SJCRH30 (cell line): Measurements from ENCODE around the gene AGMO. TPM values are rescaled to one million over a fixed set of nuclear protein-coding genes. Genes with fewer than 3 reads are reported as not detected.

ENCODE experiments used
- DNase-seq, 2 experiments: peaks; one replicate each; pipeline ENCODE4 v3.0.0-alpha.2; 2015 to 2020
- H3K27ac ChIP-seq: fragments of 250-450 bp; sonication (Bioruptor Pico); 2 replicates; pipeline ENCODE4 v1.5.1; 2020; ENCODE audit warnings: mild to moderate bottlenecking, moderate library complexity
- H3K27me3 ChIP-seq: fragments of 250-450 bp; sonication (Bioruptor Pico); 2 replicates; pipeline ENCODE4 v1.5.1; 2020; ENCODE audit warnings: mild to moderate bottlenecking, moderate library complexity
- H3K36me3 ChIP-seq: fragments of 250-450 bp; sonication (Bioruptor Pico); 2 replicates; pipeline ENCODE4 v1.5.1; 2020; ENCODE audit warnings: mild to moderate bottlenecking, moderate library complexity
- H3K4me1 ChIP-seq: fragments of 250-450 bp; sonication (Bioruptor Pico); 2 replicates; pipeline ENCODE4 v1.5.1; 2020; ENCODE audit warnings: mild to moderate bottlenecking, moderate library complexity
- H3K4me3 ChIP-seq: fragments of 250-450 bp; sonication (Bioruptor Pico); 2 replicates; pipeline ENCODE4 v1.5.1; 2020; ENCODE audit warnings: mild to moderate bottlenecking, moderate library complexity
- H3K9me3 ChIP-seq: fragments of 250-450 bp; sonication (Bioruptor Pico); replicated peaks from 2 replicates; pipeline ENCODE4 v1.5.1; 2020; ENCODE audit warnings: mild to moderate bottlenecking, moderate library complexity
- total RNA-seq: library from RNA; depleted of rRNA; stranded (reverse); fragments of >200 nt; shearing (Covaris generic); gene quantifications from 2 replicates; pipeline ENCODE4 v1.2.3, GENCODE V29; 2014

The AGMO gene
- total RNA-seq, 1 experiment from 2014 or later, result 0.20 TPM

- no peak overlapping the region for H3K27ac ChIP-seq
- H3K36me3 ChIP-seq, result no peaks in the 10 kb centered on the region
- H3K27me3 ChIP-seq, result no peaks in the 10 kb centered on the region
- H3K4me3 ChIP-seq, result no peak overlapping the region
- H3K4me1 ChIP-seq, result no peaks in the 10 kb centered on the region
- H3K9me3 ChIP-seq, result no peaks in the 10 kb centered on the region
- DNase-seq, result no peak
Measured at GRCh38 chr7:15292138-15292537, 269.7 kb downstream of the AGMO start.

GRCh38 chr7:15291699-15292098, 270.1 kb downstream of the AGMO start:
- H3K4me3 ChIP-seq, result no peak overlapping the region
- no peaks in the 10 kb centered on the region for H3K27me3 ChIP-seq
- no peaks in the 10 kb centered on the region for H3K4me1 ChIP-seq
- no peak for DNase-seq
- H3K36me3 ChIP-seq, result no peaks in the 10 kb centered on the region
- H3K9me3 ChIP-seq, result no peaks in the 10 kb centered on the region
- H3K27ac ChIP-seq, result no peak overlapping the region

GRCh38 chr7:15288741-15289140, 273.1 kb downstream of the AGMO start:
- Histone ChIP-seq H3K27me3 (no peaks in the 10 kb centered on the region), H3K4me1 (no peaks in the 10 kb centered on the region), H3K4me3 (no peak overlapping the region), H3K27ac (no peak overlapping the region), H3K36me3 (no peaks in the 10 kb centered on the region), H3K9me3 (no peaks in the 10 kb centered on the region)
- DNase-seq, result no peak

GRCh38 chr7:15284396-15284795, 277.4 kb downstream of the AGMO start:
- Histone ChIP-seq H3K36me3 (no peaks in the 10 kb centered on the region), H3K9me3 (no peaks in the 10 kb centered on the region), H3K27me3 (no peaks in the 10 kb centered on the region), H3K27ac (no peak overlapping the region), H3K4me1 (no peaks in the 10 kb centered on the region), H3K4me3 (no peak overlapping the region)
- DNase-seq, result no peak

GRCh38 chr7:15280078-15280733, 281.6 kb downstream of the AGMO start:
- Histone ChIP-seq H3K27me3 (no peaks in the 10 kb centered on the region), H3K4me3 (no peak overlapping the region), H3K9me3 (no peaks in the 10 kb centered on the region), H3K4me1 (no peaks in the 10 kb centered on the region), H3K36me3 (no peaks in the 10 kb centered on the region), H3K27ac (no peak overlapping the region)
- DNase-seq, result peak in 1 of 2 experiments; percentile 5

- H3K9me3 ChIP-seq, result no peaks in the 10 kb centered on the region
- no peak for DNase-seq
- H3K27me3 ChIP-seq, result no peaks in the 10 kb centered on the region
- H3K27ac ChIP-seq, result no peak overlapping the region
- H3K4me1 ChIP-seq, result no peaks in the 10 kb centered on the region
- no peaks in the 10 kb centered on the region for H3K36me3 ChIP-seq
- H3K4me3 ChIP-seq, result no peak overlapping the region
Measured at GRCh38 chr7:15279640-15280039, 282.2 kb downstream of the AGMO start.

- Histone ChIP-seq H3K36me3 (no peaks in the 10 kb centered on the region), H3K4me1 (no peaks in the 10 kb centered on the region), H3K9me3 (no peaks in the 10 kb centered on the region), H3K27ac (no peak overlapping the region), H3K27me3 (no peaks in the 10 kb centered on the region), H3K4me3 (no peak overlapping the region)
- DNase-seq, result no peak
Measured at GRCh38 chr7:15257689-15258088, 304.1 kb downstream of the AGMO start.

GRCh38 chr7:15252181-15252580, 309.6 kb downstream of the AGMO start:
- no peaks in the 10 kb centered on the region for H3K27me3 ChIP-seq
- H3K9me3 ChIP-seq, result no peaks in the 10 kb centered on the region
- no peaks in the 10 kb centered on the region for H3K4me1 ChIP-seq
- no peak overlapping the region for H3K27ac ChIP-seq
- no peak for DNase-seq
- H3K4me3 ChIP-seq, result no peak overlapping the region
- H3K36me3 ChIP-seq, result no peaks in the 10 kb centered on the region

- no peak for DNase-seq
- Histone ChIP-seq H3K36me3 (no peaks in the 10 kb centered on the region), H3K9me3 (no peaks in the 10 kb centered on the region), H3K27ac (no peak overlapping the region), H3K4me3 (no peak overlapping the region), H3K4me1 (no peaks in the 10 kb centered on the region), H3K27me3 (no peaks in the 10 kb centered on the region)
Measured at GRCh38 chr7:15248514-15248913, 313.3 kb downstream of the AGMO start.

- Histone ChIP-seq H3K27ac (no peak overlapping the region), H3K9me3 (no peaks in the 10 kb centered on the region), H3K36me3 (no peaks in the 10 kb centered on the region), H3K4me1 (no peaks in the 10 kb centered on the region), H3K27me3 (no peaks in the 10 kb centered on the region), H3K4me3 (no peak overlapping the region)
- DNase-seq, result no peak
Measured at GRCh38 chr7:15245831-15246230, 316.0 kb downstream of the AGMO start.

GRCh38 chr7:15239801-15240200, 322.0 kb downstream of the AGMO start:
- H3K4me3 ChIP-seq, result no peak overlapping the region
- H3K27me3 ChIP-seq, result no peaks in the 10 kb centered on the region
- no peaks in the 10 kb centered on the region for H3K36me3 ChIP-seq
- no peak overlapping the region for H3K27ac ChIP-seq
- H3K4me1 ChIP-seq, result no peaks in the 10 kb centered on the region
- no peaks in the 10 kb centered on the region for H3K9me3 ChIP-seq
- DNase-seq, result no peak

GRCh38 chr7:15236952-15237351, 324.9 kb downstream of the AGMO start:
- no peaks in the 10 kb centered on the region for H3K9me3 ChIP-seq
- no peaks in the 10 kb centered on the region for H3K4me1 ChIP-seq
- no peak for DNase-seq
- no peak overlapping the region for H3K27ac ChIP-seq
- no peaks in the 10 kb centered on the region for H3K36me3 ChIP-seq
- H3K27me3 ChIP-seq, result no peaks in the 10 kb centered on the region
- no peak overlapping the region for H3K4me3 ChIP-seq

- no peak overlapping the region for H3K4me3 ChIP-seq
- H3K4me1 ChIP-seq, result no peaks in the 10 kb centered on the region
- H3K27me3 ChIP-seq, result no peaks in the 10 kb centered on the region
- H3K27ac ChIP-seq, result no peak overlapping the region
- DNase-seq, result no peak
- H3K36me3 ChIP-seq, result no peaks in the 10 kb centered on the region
- no peaks in the 10 kb centered on the region for H3K9me3 ChIP-seq
Measured at GRCh38 chr7:15234431-15234830, 327.4 kb downstream of the AGMO start.

GRCh38 chr7:15228831-15229230, 333.0 kb downstream of the AGMO start:
- no peaks in the 10 kb centered on the region for H3K9me3 ChIP-seq
- no peak overlapping the region for H3K4me3 ChIP-seq
- no peaks in the 10 kb centered on the region for H3K27me3 ChIP-seq
- no peaks in the 10 kb centered on the region for H3K4me1 ChIP-seq
- H3K27ac ChIP-seq, result no peak overlapping the region
- DNase-seq, result peak in 1 of 2 experiments; percentile 18
- H3K36me3 ChIP-seq, result no peaks in the 10 kb centered on the region

GRCh38 chr7:15225981-15226380, 335.8 kb downstream of the AGMO start:
- no peaks in the 10 kb centered on the region for H3K9me3 ChIP-seq
- H3K4me1 ChIP-seq, result no peaks in the 10 kb centered on the region
- no peaks in the 10 kb centered on the region for H3K36me3 ChIP-seq
- H3K27ac ChIP-seq, result no peak overlapping the region
- H3K4me3 ChIP-seq, result no peak overlapping the region
- no peaks in the 10 kb centered on the region; the same call in 1 of the 2 replicates for H3K27me3 ChIP-seq
- no peak for DNase-seq

GRCh38 chr7:15219758-15220157, 342.1 kb downstream of the AGMO start:
- Histone ChIP-seq H3K27me3 (no peaks in the 10 kb centered on the region; the same call in 1 of the 2 replicates), H3K9me3 (no peaks in the 10 kb centered on the region), H3K4me3 (no peak overlapping the region), H3K27ac (no peak overlapping the region), H3K4me1 (no peaks in the 10 kb centered on the region), H3K36me3 (no peaks in the 10 kb centered on the region)
- DNase-seq, result no peak
